ENCODE results near the gene CSMD2. TPM values are rescaled to one million over a fixed set of nuclear protein-coding genes. Genes with fewer than 3 reads are reported as not detected.

The CSMD2 gene
- total RNA-seq, 1 donor from 2014 or later: 1.8 TPM

DNA sequence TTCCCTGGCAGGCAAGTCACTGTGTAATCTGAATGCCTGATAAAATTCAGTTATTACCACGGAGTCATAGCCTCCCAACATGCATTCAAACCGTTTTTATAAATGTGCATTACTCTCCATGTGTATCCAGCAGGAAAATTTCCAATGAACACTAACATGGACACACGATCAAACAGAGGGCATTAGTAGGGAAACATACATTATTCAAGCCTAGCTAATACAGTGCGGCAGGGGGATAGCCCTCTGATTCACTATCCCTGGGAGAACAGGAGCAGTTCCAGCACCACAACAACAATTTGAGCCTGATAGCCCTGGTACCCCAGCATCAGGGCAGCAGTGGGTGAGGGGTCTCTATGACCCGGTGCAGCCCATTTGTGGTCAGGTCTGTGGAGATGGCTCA is 337.0 kb downstream of the CSMD2 start:
- TF ChIP-seq, protein P1, sequence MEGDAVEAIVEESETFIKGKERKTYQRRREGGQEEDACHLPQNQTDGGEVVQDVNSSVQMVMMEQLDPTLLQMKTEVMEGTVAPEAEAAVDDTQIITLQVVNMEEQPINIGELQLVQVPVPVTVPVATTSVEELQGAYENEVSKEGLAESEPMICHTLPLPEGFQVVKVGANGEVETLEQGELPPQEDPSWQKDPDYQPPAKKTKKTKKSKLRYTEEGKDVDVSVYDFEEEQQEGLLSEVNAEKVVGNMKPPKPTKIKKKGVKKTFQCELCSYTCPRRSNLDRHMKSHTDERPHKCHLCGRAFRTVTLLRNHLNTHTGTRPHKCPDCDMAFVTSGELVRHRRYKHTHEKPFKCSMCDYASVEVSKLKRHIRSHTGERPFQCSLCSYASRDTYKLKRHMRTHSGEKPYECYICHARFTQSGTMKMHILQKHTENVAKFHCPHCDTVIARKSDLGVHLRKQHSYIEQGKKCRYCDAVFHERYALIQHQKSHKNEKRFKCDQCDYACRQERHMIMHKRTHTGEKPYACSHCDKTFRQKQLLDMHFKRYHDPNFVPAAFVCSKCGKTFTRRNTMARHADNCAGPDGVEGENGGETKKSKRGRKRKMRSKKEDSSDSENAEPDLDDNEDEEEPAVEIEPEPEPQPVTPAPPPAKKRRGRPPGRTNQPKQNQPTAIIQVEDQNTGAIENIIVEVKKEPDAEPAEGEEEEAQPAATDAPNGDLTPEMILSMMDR (conservative IDR thresholded peaks at IDR 0.05): no peak
- Mint-ChIP-seq H3K9me3 (peaks cover 3% of the 10 kb centered on the region), H3K4me1 (ENCODE audit: unreplicated experiment) (no peaks in the 10 kb centered on the region), H3K27me3 (no peaks in the 10 kb centered on the region), H3K36me3 (no peaks in the 10 kb centered on the region), H3K4me3 (no peak overlapping the region), H3K27ac (no peak overlapping the region)
- no peak for DNase-seq (ENCODE audit: extremely low spot score, unreplicated experiment)

- Mint-ChIP-seq H3K4me1 (ENCODE audit: unreplicated experiment) (no peaks in the 10 kb centered on the region), H3K27me3 (peaks cover 10% of the 10 kb centered on the region), H3K9me3 (peaks cover 3% of the 10 kb centered on the region), H3K4me3 (no peak overlapping the region), H3K36me3 (no peaks in the 10 kb centered on the region), H3K27ac (no peak overlapping the region)
- no peak for DNase-seq (ENCODE audit: extremely low spot score, unreplicated experiment)
- TF ChIP-seq, protein P1 (conservative IDR thresholded peaks at IDR 0.05): no peak
These were observed 338.3 kb downstream of the CSMD2 start for GRCh38 chr1:33826711-33827110.

DNA sequence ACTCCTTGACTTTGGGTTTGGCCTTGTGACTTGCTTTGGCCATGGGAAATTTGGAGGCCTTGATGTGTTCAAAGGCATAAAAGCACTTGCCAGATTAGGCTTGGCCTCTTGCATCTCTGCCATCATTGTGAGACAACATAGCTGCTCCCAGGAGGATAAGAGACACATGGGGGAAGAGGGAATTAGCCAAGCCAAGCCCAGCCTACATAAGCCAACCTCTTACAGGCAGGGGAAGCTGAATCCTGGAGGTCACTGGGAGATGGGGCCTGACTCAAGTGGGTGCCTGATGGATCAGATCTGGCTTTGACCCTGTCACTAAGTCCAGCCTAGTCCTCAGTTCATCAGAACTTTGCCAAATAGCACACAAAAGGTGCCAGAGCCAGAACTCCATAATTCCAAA is 338.7 kb downstream of the CSMD2 start:
- no peak for DNase-seq (ENCODE audit: extremely low spot score, unreplicated experiment)
- no peaks in the 10 kb centered on the region for H3K4me1 Mint-ChIP-seq (ENCODE audit: unreplicated experiment)
- TF ChIP-seq, protein P1 (conservative IDR thresholded peaks at IDR 0.05): no peak
- H3K9me3 Mint-ChIP-seq: peaks cover 3% of the 10 kb centered on the region
- no peak overlapping the region for H3K27ac Mint-ChIP-seq
- no peaks in the 10 kb centered on the region for H3K36me3 Mint-ChIP-seq
- peaks cover 10% of the 10 kb centered on the region for H3K27me3 Mint-ChIP-seq
- no peak overlapping the region for H3K4me3 Mint-ChIP-seq

DNA sequence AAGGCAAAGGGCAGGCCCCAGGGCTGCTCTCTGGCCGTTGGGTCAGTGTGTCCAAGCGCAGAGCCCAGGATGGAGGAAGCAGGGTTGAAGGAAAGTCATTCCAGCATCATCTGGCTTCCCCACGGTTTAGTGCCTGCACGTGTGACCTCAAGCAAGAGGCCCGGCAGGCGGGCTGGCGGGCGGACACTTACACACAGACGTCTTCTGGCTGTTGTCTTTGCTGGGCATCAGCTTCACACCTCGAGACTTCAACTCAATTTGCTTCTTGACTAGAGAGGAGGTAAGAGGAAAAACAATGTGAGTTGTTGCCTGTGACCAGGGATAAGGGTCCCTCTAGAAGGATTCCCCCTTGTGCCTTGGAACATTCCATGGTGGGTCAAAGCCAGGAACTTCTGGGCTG is 339.5 kb downstream of the CSMD2 start:
- Mint-ChIP-seq H3K4me1 (ENCODE audit: unreplicated experiment) (no peaks in the 10 kb centered on the region), H3K27ac (no peak overlapping the region), H3K9me3 (peaks cover 3% of the 10 kb centered on the region), H3K4me3 (no peak overlapping the region), H3K27me3 (peaks cover 10% of the 10 kb centered on the region), H3K36me3 (no peaks in the 10 kb centered on the region)
- no peak for DNase-seq (ENCODE audit: extremely low spot score, unreplicated experiment)
- TF ChIP-seq, protein P1 (conservative IDR thresholded peaks at IDR 0.05): no peak

DNA sequence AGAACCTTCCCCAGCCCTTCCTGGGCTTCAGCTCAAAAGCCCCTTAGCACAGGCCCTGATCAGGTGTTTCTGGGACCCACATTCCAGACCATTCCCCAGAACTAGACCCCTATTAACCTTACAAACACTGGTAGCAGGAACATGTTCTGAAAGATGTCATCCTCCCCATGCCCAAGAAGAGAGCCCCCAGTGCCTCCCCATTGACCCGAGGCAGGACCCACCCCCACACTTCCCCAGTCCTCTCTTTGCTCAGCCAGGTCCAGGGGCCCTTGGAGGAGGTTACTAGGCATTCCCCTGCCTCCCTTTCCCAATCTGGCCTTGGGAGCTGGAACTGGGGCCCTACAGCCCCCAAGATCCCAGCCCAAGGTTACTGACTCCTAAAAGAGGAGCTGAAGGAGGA is 340.1 kb downstream of the CSMD2 start:
- Mint-ChIP-seq H3K4me3 (no peak overlapping the region), H3K4me1 (ENCODE audit: unreplicated experiment) (no peaks in the 10 kb centered on the region), H3K36me3 (no peaks in the 10 kb centered on the region), H3K27me3 (peaks cover 10% of the 10 kb centered on the region), H3K27ac (no peak overlapping the region), H3K9me3 (peaks cover 3% of the 10 kb centered on the region)
- TF ChIP-seq, protein P1 (conservative IDR thresholded peaks at IDR 0.05): no peak
- DNase-seq (ENCODE audit: extremely low spot score, unreplicated experiment): no peak

GRCh38 chr1:33824321-33824720 is 340.7 kb downstream of the CSMD2 start:
- Mint-ChIP-seq H3K4me3 (no peak overlapping the region), H3K27ac (no peak overlapping the region), H3K4me1 (ENCODE audit: unreplicated experiment) (no peaks in the 10 kb centered on the region), H3K27me3 (peaks cover 10% of the 10 kb centered on the region), H3K36me3 (no peaks in the 10 kb centered on the region), H3K9me3 (peaks cover 3% of the 10 kb centered on the region)
- TF ChIP-seq, protein P1 (conservative IDR thresholded peaks at IDR 0.05): no peak
- DNase-seq (ENCODE audit: extremely low spot score, unreplicated experiment): no peak

Data from type B pancreatic cell (in vitro differentiated cells).